Fibroblast of lung (primary cell): ENCODE data around the gene ICE2. TPM values are rescaled to one million over a fixed set of nuclear protein-coding genes. Genes with fewer than 3 reads are reported as not detected.

ENCODE experiments used
- DNase-seq, 2 donors: peaks; one replicate each; pipeline versions ENCODE4 v3.0.0 to v3.0.0-alpha.2; 2010; ENCODE audit warnings: low read depth in 2 of 2
- H2AFZ ChIP-seq: 2 replicates; pipeline ENCODE4 v1.5.1; 2012; ENCODE audit warnings: low read length, control low read depth, inconsistent platforms
- H3K27ac ChIP-seq: 2 replicates; pipeline ENCODE4 v1.5.1; 2011; ENCODE audit warnings: low read length, control low read depth; ENCODE audit not compliant: insufficient read depth
- H3K27me3 ChIP-seq: 2 replicates; pipeline ENCODE4 v1.5.1; 2011; ENCODE audit warnings: mild to moderate bottlenecking, low read length; ENCODE audit not compliant: control insufficient read depth, insufficient read depth
- H3K36me3 ChIP-seq: 2 replicates; pipeline ENCODE4 v1.5.1; 2011; ENCODE audit warnings: low read length; ENCODE audit not compliant: control insufficient read depth, insufficient read depth
- H3K4me1 ChIP-seq: 2 replicates; pipeline ENCODE4 v1.5.1; 2011; ENCODE audit warnings: low read length; ENCODE audit not compliant: control insufficient read depth, insufficient read depth; ENCODE audit errors: extremely low read depth
- H3K4me2 ChIP-seq: 2 replicates; pipeline ENCODE4 v1.5.1; 2011; ENCODE audit warnings: low read length, control low read depth; ENCODE audit not compliant: insufficient read depth; ENCODE audit errors: extremely low read depth
- H3K4me3 ChIP-seq, 4 experiments: fragments of 200-600 bp in 1 of 4; sonication (generic) in 1 of 4; replicated peaks in 1 of 4; 2 replicates each; pipeline ENCODE4 v1.5.1; 2011 to 2016; ENCODE audit warnings: low read length in 4 of 4, low read depth in 3 of 4, mild to moderate bottlenecking in 3 of 4, control low read depth in 2 of 4, inconsistent platforms in 1 of 4, mixed read lengths in 1 of 4; ENCODE audit not compliant: insufficient read depth in 1 of 4; ENCODE audit errors: control extremely low read depth in 1 of 4
- H3K79me2 ChIP-seq: 2 replicates; pipeline ENCODE4 v1.5.1; 2012; ENCODE audit warnings: mild to moderate bottlenecking, low read length, inconsistent platforms; ENCODE audit not compliant: control insufficient read depth, insufficient read depth
- H3K9ac ChIP-seq: 2 replicates; pipeline ENCODE4 v1.5.1; 2011; ENCODE audit warnings: mild to moderate bottlenecking, low read length, control low read depth; ENCODE audit not compliant: insufficient read depth
- H3K9me3 ChIP-seq: 2 replicates; pipeline ENCODE4 v1.5.1; 2012; ENCODE audit warnings: low read depth, low read length; ENCODE audit not compliant: control insufficient read depth, insufficient read depth
- H4K20me1 ChIP-seq: 2 replicates; pipeline ENCODE4 v1.5.1; 2011; ENCODE audit warnings: low read length; ENCODE audit not compliant: control insufficient read depth, insufficient read depth; ENCODE audit errors: extremely low read depth
- CTCF ChIP-seq, 2 donors: IDR thresholded peaks in 1 of 2; conservative IDR thresholded peaks in 1 of 2; 1 replicate in 1 of 2; 2 replicates in 1 of 2; pipeline ENCODE4 v1.5.1; 2011 to 2012; ENCODE audit warnings: low read length in 2 of 2, control low read depth in 1 of 2, inconsistent platforms in 1 of 2, low read depth in 1 of 2, mild to moderate bottlenecking in 1 of 2
- EZH2 ChIP-seq: IDR thresholded peaks from 2 replicates; pipeline ENCODE4 v1.5.1; 2012; ENCODE audit warnings: low read length, control low read depth, mild to moderate bottlenecking; ENCODE audit errors: missing control alignments
- polyA plus RNA-seq, 2 donors: library from polyadenylated mRNA; depleted of rRNA in 1 of 2; stranded (reverse) in 1 of 2; unstranded in 1 of 2; fragments of >200 nt; gene quantifications; 2 replicates each; pipeline ENCODE4 v1.2.1, GENCODE V29; 2011 to 2012; ENCODE audit warnings: missing spikeins in 1 of 2
- total RNA-seq: library from RNA; depleted of rRNA; stranded (reverse); fragments of >200 nt; gene quantifications from 2 replicates; pipeline ENCODE4 v1.2.1, GENCODE V29; 2014

ICE2 gene
- total and polyA plus RNA-seq, 2 donors (not counting 1 experiment from before 2014, with no cell fraction given), result 22.3 to 38.6 TPM

GRCh38 chr15:60510006-60510405, 31.1 kb upstream of the ICE2 start:
- no peak for TF ChIP-seq EZH2
- TF ChIP-seq CTCF (conservative IDR thresholded peaks at IDR 0.05 in 1 of 2, IDR thresholded peaks at IDR 0.05 in 1 of 2; ENCODE audit: low read depth in 1 of 2, low read length in 2 of 2), result no peak
- Histone ChIP-seq H4K20me1 (no peaks in the 10 kb centered on the region), H3K36me3 (no peaks in the 10 kb centered on the region), H3K4me3 (no peak overlapping the region), H3K4me2 (no peak overlapping the region), H3K4me1 (peaks cover 3% of the 10 kb centered on the region), H3K27me3 (no peaks in the 10 kb centered on the region), H2AFZ (no peak overlapping the region), H3K79me2 (no peaks in the 10 kb centered on the region), H3K9me3 (no peaks in the 10 kb centered on the region), H3K9ac (no peak overlapping the region), H3K27ac (no peak overlapping the region)
- DNase-seq, result no peak

DNA sequence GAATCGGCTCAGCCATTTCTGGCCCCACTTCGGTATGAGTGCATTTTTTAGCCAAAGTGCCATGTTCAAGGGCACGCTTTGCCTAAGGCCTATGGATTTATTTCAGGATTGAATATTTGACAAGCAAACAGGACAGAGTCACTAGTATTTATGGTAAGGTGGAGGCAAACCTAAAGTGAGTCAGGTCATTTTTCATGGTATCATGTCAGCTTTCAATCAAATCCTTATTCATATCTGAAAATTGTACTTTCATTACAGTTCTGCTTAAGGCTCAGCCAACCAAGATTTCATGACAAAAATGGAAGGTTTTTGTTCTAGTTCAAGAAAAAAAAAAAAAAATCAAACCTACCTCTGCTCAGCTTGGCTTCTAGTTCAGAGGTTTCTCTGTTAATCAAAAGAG, 30.5 kb upstream of the ICE2 start:
- Histone ChIP-seq H3K27me3 (no peaks in the 10 kb centered on the region), H2AFZ (no peak overlapping the region), H3K4me1 (peaks cover 3% of the 10 kb centered on the region), H3K79me2 (no peaks in the 10 kb centered on the region), H3K36me3 (no peaks in the 10 kb centered on the region), H3K27ac (no peak overlapping the region), H3K9me3 (no peaks in the 10 kb centered on the region), H3K4me3 (no peak overlapping the region), H4K20me1 (no peaks in the 10 kb centered on the region), H3K4me2 (no peak overlapping the region), H3K9ac (no peak overlapping the region)
- TF ChIP-seq EZH2, result no peak
- no peak for TF ChIP-seq CTCF (conservative IDR thresholded peaks at IDR 0.05 in 1 of 2, IDR thresholded peaks at IDR 0.05 in 1 of 2; ENCODE audit: low read depth in 1 of 2, low read length in 2 of 2)
- no peak for DNase-seq

GRCh38 chr15:60508442-60508841, 29.5 kb upstream of the ICE2 start:
- H3K4me2 ChIP-seq, result no peak overlapping the region
- DNase-seq, result no peak
- peaks cover 3% of the 10 kb centered on the region for H3K4me1 ChIP-seq
- H3K9ac ChIP-seq, result no peak overlapping the region
- no peaks in the 10 kb centered on the region for H4K20me1 ChIP-seq
- no peaks in the 10 kb centered on the region for H3K79me2 ChIP-seq
- no peak overlapping the region for H3K27ac ChIP-seq
- H3K9me3 ChIP-seq, result no peaks in the 10 kb centered on the region
- no peak overlapping the region for H3K4me3 ChIP-seq
- no peaks in the 10 kb centered on the region for H3K27me3 ChIP-seq
- H2AFZ ChIP-seq, result no peak overlapping the region
- no peaks in the 10 kb centered on the region for H3K36me3 ChIP-seq
- no peak for TF ChIP-seq EZH2
- TF ChIP-seq CTCF (conservative IDR thresholded peaks at IDR 0.05 in 1 of 2, IDR thresholded peaks at IDR 0.05 in 1 of 2; ENCODE audit: low read depth in 1 of 2, low read length in 2 of 2), result no peak
